Measurements from ENCODE around the gene RAD51AP1. TPM values are rescaled to one million over a fixed set of nuclear protein-coding genes. Genes with fewer than 3 reads are reported as not detected.

RAD51AP1 gene
- polyA plus RNA-seq, 1 of the 3 experiments (the other 2 are of a cell fraction), result 6.0 TPM

DNA sequence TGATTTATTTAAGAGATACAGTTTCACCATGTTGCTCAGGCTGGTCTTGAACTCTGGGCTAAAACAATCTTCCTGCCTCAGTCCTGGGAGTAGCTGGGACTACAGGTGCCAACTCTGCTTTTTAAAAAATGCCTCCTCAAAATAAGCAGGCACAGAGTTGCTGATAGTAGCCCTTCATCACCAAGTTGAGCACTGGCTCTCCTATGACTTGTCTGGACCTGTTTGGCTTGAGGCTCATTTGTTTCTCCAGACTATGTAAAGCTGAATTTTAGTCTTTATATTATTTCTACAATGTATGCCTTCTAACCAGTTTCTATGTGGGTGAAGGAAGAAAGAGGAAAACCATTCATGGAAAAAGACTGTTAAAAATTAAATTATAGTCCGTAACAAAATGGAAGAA is 39.5 kb upstream of the RAD51AP1 start (continued):
- no peak for TF ChIP-seq USF2 (IDR thresholded peaks at IDR 0.05; ENCODE audit: borderline replicate concordance, low read depth, low read length)
- no peak for TF ChIP-seq FOSL2 (IDR thresholded peaks at IDR 0.05; ENCODE audit: borderline replicate concordance, low read depth)
- TF ChIP-seq JUND (IDR thresholded peaks at IDR 0.05), result no peak
- TF ChIP-seq TCF12 (IDR thresholded peaks at IDR 0.05), result no peak
- TF ChIP-seq, protein P1, sequence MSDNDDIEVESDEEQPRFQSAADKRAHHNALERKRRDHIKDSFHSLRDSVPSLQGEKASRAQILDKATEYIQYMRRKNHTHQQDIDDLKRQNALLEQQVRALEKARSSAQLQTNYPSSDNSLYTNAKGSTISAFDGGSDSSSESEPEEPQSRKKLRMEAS (IDR thresholded peaks at IDR 0.05; ENCODE audit: low read depth), result no peak
- no peak for TF ChIP-seq MXI1 (IDR thresholded peaks at IDR 0.05; ENCODE audit: low read depth, low read length)
- no peak for TF ChIP-seq ELF1 (IDR thresholded peaks at IDR 0.05)
- no peak for TF ChIP-seq FOXM1 (IDR thresholded peaks at IDR 0.05; ENCODE audit: low read depth)

GRCh38 chr12:4505376-4505986 is 33.2 kb upstream of the RAD51AP1 start:
- Histone ChIP-seq H3K4me2 (no peak overlapping the region), H3K9me2 (no peaks in the 10 kb centered on the region), H3K9me3 (no peaks in the 10 kb centered on the region), H3K27ac (ENCODE audit: low read depth in 2 of 2, low read length in 1 of 2) (no peak overlapping the region), H3K79me2 (ENCODE audit: insufficient read depth) (no peaks in the 10 kb centered on the region), H3K36me3 (replicated peaks in 1 of 2; ENCODE audit: control insufficient read depth in 1 of 2, insufficient read depth in 2 of 2, low read length in 1 of 2) (peaks cover 16 to 49% of the 10 kb centered on the region in 2 experiments), H3K4me3 (ENCODE audit: low read depth in 2 of 2, low read length in 1 of 2) (no peak overlapping the region), H3K4me1 (ENCODE audit: control insufficient read depth in 1 of 2, insufficient read depth in 2 of 2, low read depth in 1 of 2, low read length in 1 of 2) (no peaks in the 10 kb centered on the region), H3F3A (replicated peaks; ENCODE audit: insufficient read depth) (no peaks in the 10 kb centered on the region), H2AFZ (ENCODE audit: low read depth) (no peak overlapping the region), H4K20me1 (ENCODE audit: insufficient read depth) (no peaks in the 10 kb centered on the region), H3K27me3 (ENCODE audit: insufficient read depth) (no peaks in the 10 kb centered on the region), H3K9ac (no peak overlapping the region)
- ChIA-PET CTCF (no interaction called here), POLR2A (no interaction called here)
- 93% methylated on average over 1 of the region's 1 CpG for WGBS (ENCODE audit: low lambda C conversion rate)
- TF ChIP-seq MEF2A (IDR thresholded peaks at IDR 0.05; ENCODE audit: borderline replicate concordance, low read depth), result no peak
- TF ChIP-seq, protein P2, sequence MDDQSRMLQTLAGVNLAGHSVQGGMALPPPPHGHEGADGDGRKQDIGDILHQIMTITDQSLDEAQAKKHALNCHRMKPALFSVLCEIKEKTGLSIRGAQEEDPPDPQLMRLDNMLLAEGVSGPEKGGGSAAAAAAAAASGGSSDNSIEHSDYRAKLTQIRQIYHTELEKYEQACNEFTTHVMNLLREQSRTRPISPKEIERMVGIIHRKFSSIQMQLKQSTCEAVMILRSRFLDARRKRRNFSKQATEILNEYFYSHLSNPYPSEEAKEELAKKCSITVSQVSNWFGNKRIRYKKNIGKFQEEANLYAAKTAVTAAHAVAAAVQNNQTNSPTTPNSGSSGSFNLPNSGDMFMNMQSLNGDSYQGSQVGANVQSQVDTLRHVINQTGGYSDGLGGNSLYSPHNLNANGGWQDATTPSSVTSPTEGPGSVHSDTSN (IDR thresholded peaks at IDR 0.05), result no peak
- TF ChIP-seq, protein P3, sequence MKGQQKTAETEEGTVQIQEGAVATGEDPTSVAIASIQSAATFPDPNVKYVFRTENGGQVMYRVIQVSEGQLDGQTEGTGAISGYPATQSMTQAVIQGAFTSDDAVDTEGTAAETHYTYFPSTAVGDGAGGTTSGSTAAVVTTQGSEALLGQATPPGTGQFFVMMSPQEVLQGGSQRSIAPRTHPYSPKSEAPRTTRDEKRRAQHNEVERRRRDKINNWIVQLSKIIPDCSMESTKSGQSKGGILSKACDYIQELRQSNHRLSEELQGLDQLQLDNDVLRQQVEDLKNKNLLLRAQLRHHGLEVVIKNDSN (IDR thresholded peaks at IDR 0.05; ENCODE audit: borderline replicate concordance, low read depth), result no peak
- TF ChIP-seq FOXJ3 (CRISPR knock-in tag; IDR thresholded peaks at IDR 0.05), result no peak
- TF ChIP-seq TAF1 (IDR thresholded peaks at IDR 0.05; ENCODE audit: borderline replicate concordance, low read depth, low read length), result no peak
- TF ChIP-seq, protein P4, sequence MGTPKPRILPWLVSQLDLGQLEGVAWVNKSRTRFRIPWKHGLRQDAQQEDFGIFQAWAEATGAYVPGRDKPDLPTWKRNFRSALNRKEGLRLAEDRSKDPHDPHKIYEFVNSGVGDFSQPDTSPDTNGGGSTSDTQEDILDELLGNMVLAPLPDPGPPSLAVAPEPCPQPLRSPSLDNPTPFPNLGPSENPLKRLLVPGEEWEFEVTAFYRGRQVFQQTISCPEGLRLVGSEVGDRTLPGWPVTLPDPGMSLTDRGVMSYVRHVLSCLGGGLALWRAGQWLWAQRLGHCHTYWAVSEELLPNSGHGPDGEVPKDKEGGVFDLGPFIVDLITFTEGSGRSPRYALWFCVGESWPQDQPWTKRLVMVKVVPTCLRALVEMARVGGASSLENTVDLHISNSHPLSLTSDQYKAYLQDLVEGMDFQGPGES (IDR thresholded peaks at IDR 0.05; ENCODE audit: low read depth, low read length), result no peak
- TF ChIP-seq RFX5 (IDR thresholded peaks at IDR 0.05; ENCODE audit: low read length), result no peak
- no peak for TF ChIP-seq RXRA (IDR thresholded peaks at IDR 0.05; ENCODE audit: borderline replicate concordance, low read depth)
- no peak for TF ChIP-seq YY1 (IDR thresholded peaks at IDR 0.05; ENCODE audit: low read depth)
- no peak for TF ChIP-seq REST (IDR thresholded peaks at IDR 0.05; ENCODE audit: low read depth, low read length)
- no peak for TF ChIP-seq CHD2 (IDR thresholded peaks at IDR 0.05; ENCODE audit: low read length, partially characterized antibody)
- TF ChIP-seq GABPA (IDR thresholded peaks at IDR 0.05; ENCODE audit: low read depth), result no peak
- no peak for DNase-seq

Measured in SK-N-SH (cell line).